ENCODE results near the gene STAT3.
"Not testable (repeated sequence)": the region's sequence is repeated elsewhere in the genome, so short reads cannot be mapped to it uniquely, and the experiment has no call there.

The STAT3 gene

DNA sequence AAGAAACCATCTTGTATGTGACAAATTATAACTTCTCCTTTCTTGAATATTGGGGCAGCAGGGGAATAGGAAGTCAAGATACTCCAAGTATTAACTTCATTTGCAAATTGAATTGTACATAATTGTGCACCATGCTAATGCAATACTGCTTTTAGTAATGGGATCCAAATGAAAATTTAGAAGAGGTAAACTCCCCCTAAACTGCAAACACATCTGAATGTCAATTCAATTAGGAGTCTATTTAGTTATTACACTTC is 116.5 kb downstream of the STAT3 start:
- no peak for DNase-seq (ENCODE audit: low spot score)

DNA sequence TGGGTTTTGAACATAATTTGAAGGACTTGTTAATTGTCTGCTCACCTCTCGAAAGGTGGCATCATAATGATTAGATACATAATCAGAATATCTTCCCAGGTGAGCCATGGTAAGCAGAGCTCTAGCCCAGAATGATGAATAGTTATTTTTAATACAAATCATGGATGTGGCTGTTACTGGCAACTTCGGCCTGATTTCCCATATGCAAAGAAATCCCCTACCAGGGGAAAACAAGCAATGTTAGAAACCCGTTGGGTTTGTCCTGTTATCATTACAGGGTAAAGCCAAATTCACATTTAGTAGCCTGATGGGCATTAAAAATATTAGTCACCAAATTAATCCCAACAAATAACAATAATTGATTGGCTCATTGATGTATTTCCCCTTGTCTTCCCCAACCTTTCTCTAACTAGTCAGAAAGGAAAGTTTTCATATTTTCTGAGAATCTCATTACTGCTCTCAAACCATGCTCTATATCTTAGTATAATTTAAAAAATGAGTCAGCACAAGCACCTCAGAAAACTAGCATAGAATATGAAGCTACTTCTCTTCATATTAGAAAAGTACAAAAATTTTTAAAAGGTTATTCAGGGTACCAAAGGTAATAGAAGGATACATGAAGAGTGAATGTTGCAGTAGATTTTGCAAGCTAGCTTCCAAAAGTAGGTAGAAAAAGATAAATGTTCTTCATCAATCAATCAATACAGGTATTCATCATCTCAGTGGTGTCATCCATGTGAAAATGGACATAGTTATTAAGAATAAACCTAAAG is 117.0 kb downstream of the STAT3 start:
- no peak for DNase-seq (ENCODE audit: low spot score)
- Histone ChIP-seq H3K27ac (no peak overlapping the region), H3K4me3 (no peak overlapping the region)
- TF ChIP-seq, protein P1, sequence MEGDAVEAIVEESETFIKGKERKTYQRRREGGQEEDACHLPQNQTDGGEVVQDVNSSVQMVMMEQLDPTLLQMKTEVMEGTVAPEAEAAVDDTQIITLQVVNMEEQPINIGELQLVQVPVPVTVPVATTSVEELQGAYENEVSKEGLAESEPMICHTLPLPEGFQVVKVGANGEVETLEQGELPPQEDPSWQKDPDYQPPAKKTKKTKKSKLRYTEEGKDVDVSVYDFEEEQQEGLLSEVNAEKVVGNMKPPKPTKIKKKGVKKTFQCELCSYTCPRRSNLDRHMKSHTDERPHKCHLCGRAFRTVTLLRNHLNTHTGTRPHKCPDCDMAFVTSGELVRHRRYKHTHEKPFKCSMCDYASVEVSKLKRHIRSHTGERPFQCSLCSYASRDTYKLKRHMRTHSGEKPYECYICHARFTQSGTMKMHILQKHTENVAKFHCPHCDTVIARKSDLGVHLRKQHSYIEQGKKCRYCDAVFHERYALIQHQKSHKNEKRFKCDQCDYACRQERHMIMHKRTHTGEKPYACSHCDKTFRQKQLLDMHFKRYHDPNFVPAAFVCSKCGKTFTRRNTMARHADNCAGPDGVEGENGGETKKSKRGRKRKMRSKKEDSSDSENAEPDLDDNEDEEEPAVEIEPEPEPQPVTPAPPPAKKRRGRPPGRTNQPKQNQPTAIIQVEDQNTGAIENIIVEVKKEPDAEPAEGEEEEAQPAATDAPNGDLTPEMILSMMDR (IDR thresholded peaks at IDR 0.05): no peak

More for the DNA sequence above, 116.5 kb downstream of the STAT3 start:
- no peak overlapping the region for H3K27ac ChIP-seq
- TF ChIP-seq, protein P1 (IDR thresholded peaks at IDR 0.05): no peak
- no peak overlapping the region for H3K4me3 ChIP-seq

DNA sequence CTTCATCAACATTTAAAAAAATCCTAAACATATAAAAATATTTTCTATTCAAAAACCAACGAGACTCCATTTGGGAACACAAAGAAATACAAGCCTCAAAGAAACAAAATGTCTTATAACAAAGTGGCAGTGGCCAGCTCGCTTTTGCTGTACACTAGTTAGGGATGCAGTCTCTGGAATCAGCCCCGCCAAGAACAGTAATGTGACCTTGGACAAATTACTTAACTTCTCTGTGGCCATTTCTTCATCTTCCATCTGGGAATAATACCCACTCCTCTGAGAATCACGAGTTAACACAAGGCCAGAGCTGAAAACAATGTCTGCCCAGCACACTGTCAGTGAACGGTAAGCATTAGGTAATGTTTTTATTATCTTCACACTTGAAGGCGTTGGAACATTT is 117.6 kb downstream of the STAT3 start:
- TF ChIP-seq, protein P1 (IDR thresholded peaks at IDR 0.05): no peak
- Histone ChIP-seq H3K27ac (no peak overlapping the region), H3K4me3 (no peak overlapping the region)
- no peak for DNase-seq (ENCODE audit: low spot score)

DNA sequence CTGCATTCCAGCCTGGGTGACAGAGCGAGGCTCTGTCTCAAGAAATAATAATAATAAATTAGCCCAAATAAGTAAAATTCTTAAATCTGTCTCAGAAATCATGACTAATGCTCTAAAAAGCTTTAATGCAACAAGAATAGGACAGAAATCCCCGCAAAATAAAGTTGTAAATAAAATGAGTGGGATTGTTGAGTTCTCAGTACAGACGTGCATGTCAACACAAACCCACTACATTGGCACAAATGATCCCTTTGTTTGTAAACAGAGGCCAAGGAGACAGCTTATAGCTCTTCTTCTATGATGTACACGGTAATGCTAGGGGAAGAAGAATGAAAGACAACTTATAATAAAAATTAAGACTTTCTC is 118.1 kb downstream of the STAT3 start:
- Histone ChIP-seq H3K27ac (no peak overlapping the region), H3K4me3 (no peak overlapping the region)

DNA sequence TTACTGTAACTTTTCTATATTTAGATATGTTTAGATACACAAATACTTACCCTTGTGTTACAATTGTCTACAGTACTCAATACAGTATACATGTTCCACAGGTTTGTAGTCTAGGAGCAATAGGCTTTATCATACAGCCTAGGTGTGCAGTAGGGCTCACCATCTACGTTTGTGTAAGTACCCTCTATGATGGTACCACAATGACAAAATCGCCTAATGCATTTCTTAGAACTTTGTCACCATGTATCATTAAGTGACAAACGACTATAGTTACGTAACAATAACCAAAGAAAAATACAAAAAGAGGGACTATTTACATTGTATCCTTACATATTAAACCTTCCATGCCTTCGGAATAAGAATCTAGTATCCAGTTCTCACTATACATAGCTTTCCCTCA is 120.0 kb downstream of the STAT3 start:
- no peak overlapping the region for H3K4me3 ChIP-seq
- TF ChIP-seq, protein P1 (IDR thresholded peaks at IDR 0.05): no peak
- DNase-seq (ENCODE audit: low spot score): no peak
- no peak overlapping the region for H3K27ac ChIP-seq

More for the DNA sequence above, 118.1 kb downstream of the STAT3 start:
- DNase-seq (ENCODE audit: low spot score): no peak
- TF ChIP-seq, protein P1 (IDR thresholded peaks at IDR 0.05): no peak

DNA sequence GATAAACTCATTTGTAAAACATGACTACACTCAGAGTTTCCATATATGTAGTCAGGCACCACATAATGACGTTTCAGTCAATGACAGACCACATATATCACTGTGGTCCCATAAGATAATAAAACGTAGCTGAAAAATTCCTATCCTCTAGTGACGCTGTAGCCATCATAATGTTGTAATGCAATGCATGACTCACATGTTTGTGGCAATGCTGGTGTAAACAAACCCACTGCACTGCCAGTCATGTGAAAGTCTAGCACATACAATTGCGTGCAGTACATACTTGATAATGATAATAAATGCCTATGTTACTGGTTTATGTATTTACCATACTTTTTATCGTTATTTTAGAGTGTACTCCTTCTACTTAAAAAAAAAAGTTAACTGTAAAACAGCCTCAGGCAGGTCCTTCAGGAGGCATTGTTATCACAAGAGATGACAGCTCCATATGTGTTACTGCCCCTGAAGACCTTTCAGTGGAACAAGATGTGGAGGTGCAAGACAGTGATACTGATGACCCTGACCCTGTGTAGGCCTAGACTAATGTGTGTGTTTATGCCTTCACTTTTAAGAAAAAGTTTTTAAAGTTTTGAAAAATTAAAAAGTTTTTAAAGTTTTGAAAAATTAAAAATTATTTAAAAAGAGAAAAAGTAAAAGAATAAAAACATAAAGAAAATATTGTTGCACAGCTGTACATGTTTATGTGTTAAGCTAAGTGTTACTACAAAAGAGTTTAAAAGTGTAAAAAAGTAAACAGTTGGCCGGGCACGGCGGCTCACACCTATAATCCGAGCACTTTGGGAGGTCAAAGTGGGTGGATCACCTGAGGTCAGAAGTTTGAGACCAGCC is 121.1 kb downstream of the STAT3 start:
- no peak overlapping the region for H3K27ac ChIP-seq
- TF ChIP-seq, protein P1 (IDR thresholded peaks at IDR 0.05): no peak
- no peak overlapping the region for H3K4me3 ChIP-seq
- no peak for DNase-seq (ENCODE audit: low spot score)

DNA sequence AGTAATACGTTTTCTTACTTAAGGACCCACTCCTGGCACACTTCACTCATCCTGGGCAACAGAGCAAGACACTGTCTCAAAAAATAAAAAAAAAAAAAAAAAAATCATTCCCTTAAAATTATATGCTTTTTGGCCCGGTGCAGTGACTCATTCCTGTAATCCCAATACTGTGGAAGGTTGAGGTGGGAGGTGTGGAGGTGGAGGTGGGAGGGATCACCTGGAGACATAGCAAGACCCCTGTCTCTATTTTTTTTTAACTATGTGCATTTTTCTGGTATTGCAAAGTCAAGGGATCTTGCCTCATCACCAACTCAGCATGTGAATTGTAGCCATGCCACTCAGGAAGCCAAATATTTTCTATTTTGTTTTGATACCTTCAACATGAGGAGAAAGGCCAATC is 121.8 kb downstream of the STAT3 start:
- no peak overlapping the region for H3K27ac ChIP-seq
- H3K4me3 ChIP-seq: no peak overlapping the region
- no peak for DNase-seq (ENCODE audit: low spot score)
- TF ChIP-seq, protein P1 (IDR thresholded peaks at IDR 0.05): no peak

DNA sequence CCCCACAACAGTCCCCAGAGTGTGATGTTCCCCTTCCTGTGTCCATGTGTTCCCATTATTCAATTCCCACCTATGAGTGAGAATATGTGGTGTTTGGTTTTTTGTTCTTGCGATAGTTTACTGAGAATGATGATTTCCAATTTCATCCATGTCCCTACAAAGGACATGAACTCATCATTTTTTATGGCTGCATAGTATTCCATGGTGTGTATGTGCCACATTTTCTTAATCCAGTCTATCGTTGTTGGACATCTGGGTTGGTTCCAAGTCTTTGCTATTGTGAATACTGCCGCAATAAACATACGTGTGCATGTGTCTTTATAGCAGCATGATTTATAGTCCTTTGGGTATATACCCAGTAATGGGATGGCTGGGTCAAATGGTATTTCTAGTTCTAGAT is 123.9 kb downstream of the STAT3 start:
- DNase-seq (ENCODE audit: low spot score); H3K4me3 ChIP-seq; H3K27ac ChIP-seq: not testable (repeated sequence)

Measured in coronary artery (tissue), 2 donors.